GM23338 (cell line): ENCODE results near the gene CLEC1A. TPM values are rescaled to one million over a fixed set of nuclear protein-coding genes. Genes with fewer than 3 reads are reported as not detected.

ENCODE experiments used
- ATAC-seq: fragments of 200-7000 bp; cut with Tn5 transposase; 3 replicates; pipeline ENCODE4 v1.9.1; 2020
- DNase-seq: peaks from one replicate; pipeline ENCODE4 v3.0.0-alpha.2; 2015; ENCODE audit warnings: low spot score
- H2AFZ ChIP-seq: fragments of 200-600 bp; sonication (generic); 2 replicates; pipeline ENCODE4 v1.8.0; 2016; ENCODE audit warnings: antibody characterized with exemption, mild to moderate bottlenecking, moderate library complexity
- H3F3A ChIP-seq: fragments of 200-600 bp; sonication (generic); replicated peaks from 2 replicates; pipeline ENCODE4 v1.8.0; 2017; ENCODE audit warnings: antibody characterized with exemption, mixed run types, low read depth
- H3K27ac ChIP-seq: fragments of 200-600 bp; sonication (generic); 2 replicates; pipeline ENCODE4 v1.6.1; 2016; ENCODE audit warnings: low read depth
- H3K27me3 ChIP-seq: fragments of 200-600 bp; sonication (generic); 2 replicates; pipeline ENCODE4 v1.8.0; 2016; ENCODE audit warnings: mild to moderate bottlenecking, mixed run types, moderate library complexity; ENCODE audit not compliant: insufficient read depth
- H3K36me3 ChIP-seq: fragments of 200-600 bp; sonication (generic); 2 replicates; pipeline ENCODE4 v1.8.0; 2016; ENCODE audit warnings: mild to moderate bottlenecking; ENCODE audit not compliant: insufficient read depth
- H3K4me1 ChIP-seq: fragments of 200-600 bp; sonication (generic); 2 replicates; pipeline ENCODE4 v1.8.0; 2016; ENCODE audit warnings: mild to moderate bottlenecking, moderate library complexity; ENCODE audit not compliant: insufficient read depth
- H3K4me2 ChIP-seq: fragments of 200-600 bp; sonication (generic); 2 replicates; pipeline ENCODE4 v1.7.1; 2017; ENCODE audit warnings: mixed run types
- H3K4me3 ChIP-seq: fragments of 200-600 bp; sonication (generic); 2 replicates; pipeline ENCODE4 v1.6.1; 2016; ENCODE audit warnings: mixed run types
- H3K79me2 ChIP-seq: fragments of 200-600 bp; sonication (generic); replicated peaks from 2 replicates; pipeline ENCODE4 v1.8.0; 2017; ENCODE audit warnings: mild to moderate bottlenecking; ENCODE audit not compliant: insufficient read depth
- H3K9me2 ChIP-seq: fragments of 200-600 bp; sonication (generic); 2 replicates; pipeline ENCODE4 v1.8.0; 2017; ENCODE audit not compliant: insufficient read depth
- H4K20me1 ChIP-seq: fragments of 200-600 bp; sonication (generic); replicated peaks from 2 replicates; pipeline ENCODE4 v1.8.0; 2017; ENCODE audit warnings: mild to moderate bottlenecking; ENCODE audit not compliant: insufficient read depth
- H3K27ac Mint-ChIP-seq: 2 replicates; pipeline ENCODE4 v1.8.0; 2020; ENCODE audit warnings: inconsistent platforms, mild to moderate bottlenecking, moderate library complexity, mixed read lengths
- H3K27me3 Mint-ChIP-seq: 3 replicates; pipeline ENCODE4 v1.8.0; 2022; ENCODE audit warnings: low read depth, mild to moderate bottlenecking, moderate library complexity, mixed read lengths, inconsistent platforms; ENCODE audit not compliant: insufficient read depth, poor library complexity
- H3K36me3 Mint-ChIP-seq: 3 replicates; pipeline ENCODE4 v1.8.0; 2021; ENCODE audit warnings: low read depth, mild to moderate bottlenecking, inconsistent platforms, moderate library complexity, mixed read lengths
- H3K4me1 Mint-ChIP-seq: 3 replicates; pipeline ENCODE4 v1.8.0; 2020; ENCODE audit warnings: mild to moderate bottlenecking, inconsistent platforms, mixed read lengths
- H3K4me3 Mint-ChIP-seq: 3 replicates; pipeline ENCODE4 v1.8.0; 2021; ENCODE audit warnings: moderate library complexity, mild to moderate bottlenecking, inconsistent platforms, mixed read lengths
- H3K9me3 Mint-ChIP-seq: 3 replicates; pipeline ENCODE4 v1.8.0; 2020; ENCODE audit warnings: moderate library complexity, mild to moderate bottlenecking, inconsistent platforms, mixed read lengths
- CTCF ChIP-seq, 2 experiments: fragments of 200-600 bp in 1 of 2; sonication (generic) in 1 of 2; conservative IDR thresholded peaks; 2 replicates each; pipeline versions ENCODE4 v1.5.1 to v1.6.1; 2016 to 2017; ENCODE audit warnings: antibody characterized with exemption in 2 of 2, low read depth in 2 of 2, mild to moderate bottlenecking in 2 of 2, moderate library complexity in 1 of 2
- ETS1 ChIP-seq: IDR thresholded peaks from 2 replicates; pipeline ENCODE4 v1.6.1; 2016; ENCODE audit warnings: antibody characterized with exemption
- EZH2phosphoT487 ChIP-seq: fragments of 200-600 bp; sonication (generic); IDR thresholded peaks from one replicate; pipeline ENCODE4 v1.8.1; 2018; ENCODE audit warnings: antibody characterized with exemption; ENCODE audit not compliant: unreplicated experiment
- NANOG ChIP-seq: IDR thresholded peaks from 2 replicates; pipeline ENCODE4 v1.6.1; 2016; ENCODE audit warnings: antibody characterized with exemption, borderline replicate concordance
- POLR2AphosphoS5 ChIP-seq: IDR thresholded peaks from 2 replicates; pipeline ENCODE4 v1.6.1; 2016; ENCODE audit warnings: antibody characterized with exemption, low read depth
- REST ChIP-seq: IDR thresholded peaks from one replicate; pipeline ENCODE4 v1.6.1; 2018; ENCODE audit warnings: antibody characterized with exemption; ENCODE audit not compliant: unreplicated experiment
- STAT1 ChIP-seq: IDR thresholded peaks from one replicate; pipeline ENCODE4 v1.6.1; 2016; ENCODE audit warnings: antibody characterized with exemption; ENCODE audit not compliant: unreplicated experiment
- ZNF462 ChIP-seq: fragments of 250-450 bp; sonication (Bioruptor Pico); IDR thresholded peaks from 2 replicates; pipeline ENCODE4 v1.5.0; 2020; ENCODE audit warnings: mild to moderate bottlenecking, moderate library complexity
- polyA plus RNA-seq: library from polyadenylated mRNA; unstranded; fragments of >200 nt; fragmentation: Nextera tagmentation; extraction: Ambion mirVana; gene quantifications from 2 replicates; pipeline ENCODE4 v1.2.1, GENCODE V29; 2016
- total RNA-seq: library from RNA; depleted of rRNA; stranded (reverse); fragments of >200 nt; shearing (Covaris generic); gene quantifications from 2 replicates; pipeline ENCODE4 v1.2.3, GENCODE V29; 2014

CLEC1A gene
- total and polyA plus RNA-seq, 2 experiments from 2014 or later = 1.1 TPM; not detected in 1

- TF ChIP-seq REST = no peak
- no peak for TF ChIP-seq STAT1
- TF ChIP-seq EZH2phosphoT487 = no peak
- TF ChIP-seq NANOG = no peak
- TF ChIP-seq POLR2AphosphoS5 = no peak
- TF ChIP-seq CTCF (conservative IDR thresholded peaks at IDR 0.05; ENCODE audit: low read depth in 2 of 2) = no peak
These were observed 33.5 kb downstream of the CLEC1A start (continued) for GRCh38 chr12:10065241-10065640.

- Histone ChIP-seq H4K20me1 (no peaks in the 10 kb centered on the region), H3K27ac (no peak overlapping the region), H2AFZ (0 out of 2 replicates have a peak overlapping the region, but pooled peaks have one; percentile 7), H3K79me2 (no peaks in the 10 kb centered on the region), H3F3A (no peaks in the 10 kb centered on the region), H3K9me2 (no peaks in the 10 kb centered on the region), H3K4me2 (no peak overlapping the region), H3K36me3 (no peaks in the 10 kb centered on the region), H3K4me1 (no peaks in the 10 kb centered on the region), H3K27me3 (no peaks in the 10 kb centered on the region), H3K4me3 (no peak overlapping the region)
- Mint-ChIP-seq H3K27me3 (no peaks in the 10 kb centered on the region), H3K4me3 (no peak overlapping the region), H3K9me3 (no peaks in the 10 kb centered on the region), H3K4me1 (no peaks in the 10 kb centered on the region), H3K36me3 (no peaks in the 10 kb centered on the region), H3K27ac (no peak overlapping the region)
- ATAC-seq = no peak
- DNase-seq = no peak
- no peak for TF ChIP-seq CTCF (conservative IDR thresholded peaks at IDR 0.05; ENCODE audit: low read depth in 2 of 2)
- TF ChIP-seq POLR2AphosphoS5 = no peak
- TF ChIP-seq ZNF462 = no peak
- TF ChIP-seq ETS1 = no peak
These were observed 40.4 kb downstream of the CLEC1A start for GRCh38 chr12:10058387-10058786.
